ENCODE measurements around the gene ARHGAP35.

GRCh38 chr19:46840498-46840942, 20.3 kb upstream of the ARHGAP35 start:
- TF ChIP-seq CTCF (IDR thresholded peaks at IDR 0.05) (peak; percentile 90), REST (IDR thresholded peaks at IDR 0.05; ENCODE audit: insufficient read depth in 1 of 2, low read depth in 2 of 2, low read length in 1 of 2) (no peak)
